Measurements from ENCODE around the gene SYK.
"Not testable (repeated sequence)": the region's sequence is repeated elsewhere in the genome, so short reads cannot be mapped to it uniquely, and the experiment has no call there.

SYK gene

DNA sequence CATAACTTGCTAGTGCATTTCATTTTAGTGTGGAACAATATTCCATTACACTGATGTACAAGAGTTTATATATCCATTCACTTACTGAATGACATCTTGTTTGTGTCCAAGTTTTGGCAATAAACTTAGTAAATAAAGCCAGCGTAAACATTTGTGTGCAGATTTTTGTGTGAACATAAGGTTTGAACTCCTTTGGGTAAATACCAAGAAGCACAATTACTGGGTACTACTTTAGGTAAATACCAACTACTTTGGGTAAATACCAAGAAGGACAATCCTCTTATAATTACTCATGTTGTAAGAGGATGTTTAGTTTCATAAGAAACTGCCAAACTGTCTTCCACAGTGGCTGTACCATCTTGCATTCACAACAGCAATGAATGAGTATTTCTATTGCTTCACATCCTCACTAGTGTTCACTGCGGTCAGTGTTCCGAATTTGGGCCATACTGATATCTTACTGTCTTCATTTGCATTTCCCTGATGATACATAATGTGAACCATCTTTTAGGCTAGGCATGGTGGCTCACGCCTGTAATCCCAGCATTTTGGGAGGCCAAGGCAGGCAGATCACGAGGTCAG, 2.3 kb upstream of the SYK start:
- no peak for DNase-seq

DNA sequence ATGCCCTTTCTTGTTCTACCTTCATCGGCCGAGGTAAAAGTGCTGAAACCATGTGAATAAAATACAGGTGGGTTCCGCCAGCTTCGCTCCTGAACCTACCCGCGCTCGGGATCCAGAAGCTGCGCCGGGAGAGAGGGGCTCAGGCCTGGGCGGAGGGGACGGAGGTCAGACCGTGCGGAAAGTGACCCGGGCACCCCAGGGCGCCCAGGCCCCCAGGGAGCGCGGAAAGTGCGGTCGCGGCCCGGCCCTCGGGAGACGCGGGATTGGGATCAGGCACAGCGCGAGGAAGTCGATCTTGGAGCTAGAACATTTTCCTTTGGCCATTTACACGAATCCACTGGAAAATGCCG, 329 bp downstream of the SYK start:
- no peak for DNase-seq

DNA sequence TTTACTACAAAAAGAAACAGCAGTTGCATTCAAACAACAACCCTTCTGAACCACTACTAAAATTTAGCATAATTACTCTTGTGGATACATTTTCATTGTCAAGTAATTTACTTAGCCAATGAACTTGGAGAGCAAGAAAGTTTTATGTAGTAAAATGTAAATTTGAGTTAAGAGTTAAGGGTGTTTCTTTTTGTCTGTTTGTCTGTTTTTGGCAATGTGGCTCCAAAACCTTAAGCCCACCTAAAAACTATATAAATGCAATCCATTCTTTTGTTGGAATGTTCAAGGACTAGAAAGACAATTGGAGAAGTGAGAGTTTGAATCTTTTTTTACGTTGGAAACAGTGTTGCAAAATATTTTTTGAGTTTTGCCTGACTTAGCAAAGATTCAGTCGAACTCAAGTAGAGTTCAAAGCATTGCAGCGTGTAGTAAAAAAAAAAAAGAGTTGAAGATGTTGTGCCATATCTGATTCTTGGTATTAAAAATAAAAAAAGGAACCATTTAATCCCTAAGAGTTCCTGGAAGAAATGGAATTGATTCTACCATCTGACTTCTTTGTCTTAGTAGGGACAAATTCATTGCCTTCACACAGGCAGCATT, 867 bp downstream of the SYK start:
- DNase-seq: peak; percentile 39

DNA sequence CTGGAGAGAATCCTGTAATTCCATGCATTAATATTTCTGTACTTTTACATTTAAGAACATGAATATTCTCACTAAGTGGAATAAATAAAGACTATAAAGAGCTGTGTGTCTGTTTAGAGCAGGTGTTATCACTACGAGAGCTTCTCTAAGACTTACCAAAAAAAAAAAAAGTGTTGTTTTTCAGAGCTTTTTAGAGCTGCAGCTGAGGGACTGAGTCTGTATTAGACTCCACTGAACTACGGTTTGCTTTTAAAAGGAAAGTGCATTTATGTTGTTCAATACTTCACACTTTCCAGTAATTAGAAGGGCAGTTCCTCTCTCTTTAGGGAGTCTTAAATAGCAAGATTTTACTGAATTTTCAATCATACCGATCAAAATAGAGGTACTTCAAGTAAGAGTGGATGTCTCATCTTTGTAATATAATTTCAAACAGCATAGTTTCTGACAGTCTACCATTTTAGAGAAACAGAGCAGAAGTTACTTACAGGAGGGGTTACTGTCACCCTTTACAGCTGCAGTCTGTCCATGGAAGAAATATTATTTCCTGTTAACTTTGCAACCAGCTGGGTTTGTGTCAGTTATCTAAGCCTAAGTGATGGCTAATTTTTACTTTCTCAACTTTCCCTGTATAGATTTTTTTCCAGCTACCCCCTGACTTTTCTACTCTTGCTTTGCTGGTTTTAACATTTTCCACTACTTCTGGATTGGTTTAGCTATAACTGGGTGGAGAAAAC, 2.4 kb downstream of the SYK start:
- DNase-seq: peak; percentile 38

DNA sequence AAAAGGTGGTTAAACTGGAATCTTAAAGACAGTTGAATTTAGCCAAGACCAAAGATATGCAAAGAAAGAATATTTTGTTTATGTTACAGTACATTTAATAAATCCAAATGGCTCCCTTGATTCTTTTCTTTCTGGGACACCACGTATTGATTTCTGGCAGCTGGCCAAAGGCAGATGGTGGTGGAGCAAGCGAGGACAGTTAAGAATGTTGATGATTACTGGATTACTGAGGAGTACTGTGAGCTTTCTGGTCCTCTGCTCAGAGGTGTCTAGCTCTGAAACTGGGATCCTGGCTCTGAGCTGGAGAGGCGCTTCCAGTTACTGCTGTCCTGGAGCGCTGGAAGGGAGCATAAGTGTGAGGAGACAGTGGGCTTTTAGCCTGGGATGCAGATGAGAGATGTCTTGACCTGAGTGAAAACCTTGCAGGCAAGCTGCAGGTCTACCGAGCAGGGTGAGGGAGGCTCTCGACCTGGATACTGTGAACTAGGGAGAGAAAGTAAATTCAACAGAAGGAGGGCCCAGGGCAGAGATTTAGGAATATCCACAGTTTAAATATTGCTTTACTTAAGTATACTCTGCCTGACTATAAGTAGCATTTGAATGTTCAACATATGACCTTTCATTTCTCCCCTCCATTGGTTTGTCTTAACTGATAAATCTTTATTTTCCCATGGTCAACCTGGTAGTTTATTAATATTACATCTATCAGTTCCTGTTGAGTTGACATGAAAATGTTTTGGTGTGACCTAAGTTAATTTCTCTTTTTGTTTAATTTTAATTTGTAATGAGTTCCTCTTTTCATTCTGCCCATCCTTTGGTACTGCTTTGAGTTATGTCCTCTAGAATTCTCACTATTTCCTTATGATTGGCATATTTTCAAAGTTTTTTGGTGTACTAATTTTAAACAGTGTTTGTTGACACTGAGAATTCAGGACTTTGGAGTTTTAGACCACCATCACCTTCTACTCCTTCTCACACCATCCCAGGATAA, 3.7 kb downstream of the SYK start:
- DNase-seq: peak; percentile 76

DNA sequence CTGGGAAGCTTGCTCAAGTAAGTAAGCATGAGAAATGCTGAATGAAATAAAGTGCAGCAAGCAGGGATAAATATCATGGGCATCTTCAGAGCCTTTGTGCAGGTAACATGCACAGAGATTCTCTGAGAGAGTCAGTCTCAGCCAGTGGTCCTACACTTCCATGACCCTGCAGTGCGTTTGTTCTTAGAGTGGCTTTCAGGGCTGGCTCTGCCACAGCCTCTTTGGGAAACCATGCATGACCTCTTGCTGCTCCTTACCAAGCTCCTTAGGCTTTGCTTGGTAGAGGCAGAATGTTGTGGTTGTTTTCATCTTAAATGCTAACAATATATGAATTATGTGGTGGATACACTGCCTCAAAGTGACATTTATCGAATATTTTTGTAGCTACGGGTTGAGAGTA, 5.4 kb downstream of the SYK start:
- DNase-seq: no peak

DNA sequence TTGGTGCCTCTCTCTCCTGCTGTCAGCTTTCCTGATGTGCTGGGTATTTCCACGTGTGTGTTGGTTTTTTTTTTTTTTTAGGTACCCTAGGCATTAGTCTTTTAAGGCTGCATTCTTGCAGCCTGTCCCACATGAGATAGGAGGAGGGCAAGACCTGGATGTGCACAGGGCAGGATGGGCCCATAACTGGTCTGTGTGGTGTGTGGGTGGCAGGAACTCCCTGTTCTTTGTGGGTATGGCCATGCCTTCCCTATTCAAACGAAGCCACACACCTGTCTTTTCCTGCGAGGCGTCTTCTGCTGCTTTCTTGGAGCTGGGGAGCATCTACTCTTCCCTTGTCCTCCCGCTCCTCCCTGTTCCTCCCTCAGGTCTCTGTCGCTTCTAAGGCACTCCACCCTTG, 6.8 kb downstream of the SYK start:
- DNase-seq: no peak

DNA sequence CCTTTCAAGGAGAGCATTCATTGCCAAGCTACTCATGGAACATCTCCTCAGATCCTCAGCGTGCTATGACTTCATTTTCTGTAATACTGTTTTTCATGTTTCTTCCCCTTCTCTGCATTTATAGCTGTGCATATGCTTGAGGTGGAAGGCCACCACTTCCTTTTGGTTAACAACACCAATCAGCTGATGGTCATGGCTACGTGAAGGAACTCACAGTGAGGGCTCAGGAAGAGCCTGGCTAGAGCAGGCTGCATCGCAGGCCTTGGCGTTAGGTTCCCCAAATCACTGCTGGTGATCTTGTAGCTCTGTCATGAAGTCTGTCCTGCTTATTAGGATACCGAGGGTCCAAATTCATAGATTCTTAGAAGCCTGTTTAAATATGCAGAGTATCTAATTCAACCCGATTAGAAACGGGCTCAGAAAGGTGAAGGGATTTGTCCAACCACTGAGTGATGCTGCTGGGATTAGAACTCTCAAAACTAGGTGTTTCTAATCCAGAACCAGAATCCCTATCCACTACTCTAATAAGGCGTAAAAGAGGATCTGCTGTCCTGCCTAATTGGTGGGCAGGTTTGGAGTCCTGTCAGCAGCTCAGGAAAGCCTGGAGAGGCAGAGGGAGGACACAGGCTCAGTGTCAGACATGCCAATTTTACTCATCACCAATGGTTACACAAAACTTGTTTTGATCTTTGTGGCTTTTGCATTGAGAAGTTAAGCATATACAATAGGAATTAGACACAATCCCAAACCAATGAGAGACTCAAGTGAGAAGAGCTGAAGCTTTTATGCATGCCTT, 7.5 kb downstream of the SYK start:
- DNase-seq: no peak

DNA sequence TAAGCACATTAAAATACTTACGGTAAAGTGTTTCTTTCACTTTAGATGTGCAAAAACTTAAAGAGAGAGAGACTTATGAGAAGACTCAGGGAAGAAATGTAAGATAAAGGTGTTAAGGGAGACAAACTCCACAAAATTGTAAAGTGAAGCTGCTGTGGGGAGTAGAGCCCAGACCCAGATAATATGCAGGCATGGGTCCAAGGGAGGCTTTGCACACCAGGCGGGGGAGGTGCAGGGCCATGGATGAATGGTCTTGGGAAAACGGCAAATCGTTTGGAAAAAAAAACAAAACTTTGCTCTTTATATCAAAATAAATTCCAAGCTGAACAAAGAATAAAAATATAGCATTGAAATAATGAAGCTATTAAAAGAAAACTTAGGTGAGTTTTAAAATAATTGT, 9.1 kb downstream of the SYK start:
- no peak for DNase-seq

DNA sequence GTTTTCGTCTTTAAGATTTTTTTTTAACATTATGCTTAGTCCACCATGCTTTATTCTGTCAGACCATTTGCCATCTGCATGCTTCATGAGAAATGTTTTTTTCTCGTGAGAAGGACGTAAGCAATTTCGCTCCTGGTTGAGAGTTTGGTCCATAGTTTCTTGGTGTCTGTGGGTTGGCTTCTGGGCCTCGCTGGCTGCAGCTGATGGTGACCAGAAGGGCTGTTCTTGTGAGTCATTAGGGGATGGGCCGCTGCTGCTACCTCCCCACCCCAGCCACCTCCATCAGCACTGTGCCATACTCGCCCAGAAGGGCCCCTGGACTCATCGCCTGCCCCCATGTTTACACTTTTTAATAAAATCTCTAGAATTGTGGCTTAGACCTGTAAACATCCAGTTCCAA, 11.4 kb downstream of the SYK start:
- no peak for DNase-seq

DNA sequence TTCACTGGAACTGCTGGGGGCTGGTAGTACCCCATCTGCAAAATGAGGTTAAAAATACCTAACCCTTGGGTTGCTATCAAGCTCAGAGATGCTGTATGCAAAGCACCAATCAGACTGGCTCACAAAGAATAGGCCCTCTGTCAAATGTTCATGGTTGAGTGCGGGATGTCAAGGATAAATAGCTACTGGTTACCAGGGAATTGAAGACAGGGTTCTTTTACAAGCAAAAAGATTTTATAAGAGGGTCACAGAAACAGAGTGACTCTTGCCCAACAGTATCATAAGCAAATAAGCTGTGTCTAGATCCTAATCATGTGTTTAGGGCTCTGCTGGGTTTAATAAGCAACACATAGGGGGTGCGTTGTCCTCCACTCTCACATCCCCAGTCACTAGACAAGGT, 11.9 kb downstream of the SYK start:
- DNase-seq: no peak

DNA sequence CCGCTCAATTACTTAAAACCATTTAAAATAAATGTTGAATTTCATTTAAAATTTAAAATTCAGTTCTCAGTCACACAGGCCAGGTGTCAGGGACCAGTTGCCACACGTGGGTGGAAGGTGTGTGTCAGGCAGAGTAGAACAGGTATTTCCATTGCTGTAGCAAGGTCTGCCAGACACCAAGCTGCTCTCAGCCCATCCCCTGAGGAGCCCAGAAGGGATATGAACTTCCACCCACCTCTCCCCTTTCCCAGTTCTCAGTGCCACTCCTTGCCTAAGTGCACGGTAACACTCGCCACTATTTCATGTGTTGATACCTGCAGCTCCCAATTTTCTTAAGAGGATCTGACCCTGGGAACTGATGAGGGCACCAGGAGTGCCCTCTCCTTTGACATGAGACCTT, 12.7 kb downstream of the SYK start:
- DNase-seq: no peak

DNA sequence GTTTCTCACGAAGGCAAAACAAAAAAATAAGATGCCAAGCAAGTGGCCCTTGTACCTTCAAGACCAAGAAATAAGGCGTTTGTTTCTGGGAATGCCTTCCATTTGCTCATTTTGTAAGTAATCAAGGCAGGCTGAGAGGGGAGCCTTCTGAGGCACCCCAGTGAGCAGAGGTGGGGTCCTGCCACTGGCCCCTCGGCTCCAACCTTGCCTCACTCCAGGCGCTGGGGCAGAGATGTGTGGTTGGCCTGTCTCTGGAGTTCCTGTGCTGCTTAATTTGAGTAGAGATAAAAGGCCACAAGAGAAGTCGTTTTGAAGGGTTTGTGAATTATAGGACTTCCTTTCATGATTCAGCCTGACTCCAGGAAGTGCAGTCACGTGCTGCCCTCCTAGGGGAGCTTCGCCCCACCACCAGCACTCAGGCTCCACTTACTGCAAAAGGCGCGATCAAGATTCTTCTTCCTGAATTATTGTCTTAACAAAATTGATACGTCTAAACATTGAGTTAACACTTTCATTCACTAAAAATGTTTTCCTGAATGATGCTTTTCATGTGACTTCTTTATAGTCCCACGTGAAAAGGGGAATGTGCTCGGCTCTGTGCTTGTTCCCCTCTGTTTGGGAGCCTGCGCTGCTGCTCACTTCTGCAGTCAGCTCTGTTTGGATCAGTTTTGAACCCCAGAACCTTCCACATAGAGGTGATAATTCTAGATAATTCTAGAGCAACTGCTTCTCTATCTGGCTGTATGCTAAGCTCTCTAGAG, 13.7 kb downstream of the SYK start:
- DNase-seq: no peak

DNA sequence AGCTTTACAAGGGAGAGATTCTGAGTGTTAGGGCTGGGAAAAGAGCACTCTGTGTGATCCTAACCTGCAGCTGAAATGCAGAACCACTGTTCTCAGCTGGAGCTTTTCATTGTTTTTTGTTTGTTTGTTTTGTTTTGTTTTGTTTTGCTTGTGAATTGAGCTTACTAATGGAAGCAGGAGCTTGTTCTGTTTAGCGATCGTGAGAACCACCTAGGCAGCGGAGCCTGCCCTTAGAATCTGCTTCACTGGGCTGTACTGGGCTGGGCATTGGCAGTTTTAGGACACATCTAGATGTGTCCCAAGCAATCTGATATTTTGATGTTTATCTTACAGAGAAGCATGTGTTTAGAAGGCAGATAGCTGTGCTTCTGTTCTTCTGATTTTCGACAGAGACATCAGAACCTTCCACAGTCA, 14.3 kb downstream of the SYK start:
- no peak for DNase-seq

DNA sequence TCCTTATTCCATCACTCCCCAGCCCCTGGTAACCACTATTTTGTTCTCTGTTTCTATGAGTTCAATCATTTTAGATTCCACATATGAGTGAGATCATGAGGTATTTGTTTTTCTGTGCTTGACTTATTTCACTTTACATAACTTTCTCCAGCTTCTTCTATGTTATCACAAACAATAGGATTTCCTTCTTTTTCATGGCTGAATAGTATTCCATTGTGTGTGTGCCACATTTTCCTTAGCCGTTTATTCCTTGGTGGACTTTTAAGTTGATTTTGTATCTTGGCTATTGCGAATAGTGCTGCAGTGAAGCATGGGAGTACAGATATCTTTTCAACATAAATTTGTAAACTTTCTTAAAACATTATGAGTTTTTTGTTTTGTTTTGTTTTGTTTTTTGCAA, 15.1 kb downstream of the SYK start:
- no peak for DNase-seq

DNA sequence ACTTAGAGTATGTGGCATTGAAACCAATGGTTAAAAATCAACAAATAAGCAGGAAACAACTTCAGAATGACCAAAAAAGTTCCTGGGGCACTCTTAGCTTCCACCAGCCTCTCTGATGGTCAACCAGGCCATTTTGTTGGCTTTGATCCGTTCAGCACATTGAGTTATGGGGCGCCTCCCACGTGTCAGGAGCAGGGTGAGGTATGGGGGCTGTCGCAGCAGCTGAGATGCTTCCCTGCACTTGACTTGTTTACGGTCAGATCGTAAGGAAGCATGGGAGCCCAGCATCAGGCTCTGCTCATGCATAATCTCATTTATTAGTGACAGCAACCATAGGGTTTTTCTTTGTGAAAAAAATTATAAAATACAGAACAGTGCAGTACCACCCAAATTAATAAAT, 16.7 kb downstream of the SYK start:
- no peak for DNase-seq

DNA sequence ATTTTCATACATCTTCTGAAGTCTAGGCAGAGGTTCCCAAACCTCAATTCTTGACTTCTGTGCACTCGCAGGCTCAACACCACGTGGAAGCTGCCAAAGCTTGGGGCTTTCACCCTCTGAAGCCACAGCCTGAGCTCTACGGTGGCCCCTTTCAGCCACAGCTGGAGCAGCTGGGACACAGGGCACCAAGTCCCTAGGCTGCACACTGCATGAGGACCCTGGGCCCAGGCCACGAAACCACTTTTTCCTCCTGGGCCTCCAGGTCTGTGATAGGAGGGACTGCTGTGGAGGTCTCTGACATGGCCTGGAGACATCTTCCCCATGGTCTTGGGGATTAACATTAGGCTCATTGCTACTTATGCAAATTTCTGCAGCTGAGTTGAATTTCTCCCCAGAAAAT, 18.8 kb downstream of the SYK start:
- not testable (repeated sequence) for DNase-seq

DNA sequence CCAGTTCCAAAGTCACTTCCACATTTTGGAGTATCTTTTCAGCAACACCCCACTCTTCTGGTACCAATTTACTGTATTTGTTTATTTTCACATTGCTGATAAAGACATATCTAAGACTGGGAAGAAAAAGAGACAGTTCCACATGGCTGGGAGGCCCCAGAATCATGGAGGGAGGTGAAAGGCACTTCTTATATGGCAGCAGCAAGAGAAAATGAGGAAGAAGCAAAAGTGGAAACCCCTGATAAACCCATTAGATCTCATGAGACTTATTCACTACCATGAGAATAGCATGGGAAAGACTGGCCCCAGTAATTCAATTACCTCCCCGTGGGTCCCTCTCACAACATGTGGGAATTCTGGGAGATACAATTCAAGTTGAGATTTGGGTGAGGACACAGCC, 19.6 kb downstream of the SYK start:
- not testable (repeated sequence) for DNase-seq

DNA sequence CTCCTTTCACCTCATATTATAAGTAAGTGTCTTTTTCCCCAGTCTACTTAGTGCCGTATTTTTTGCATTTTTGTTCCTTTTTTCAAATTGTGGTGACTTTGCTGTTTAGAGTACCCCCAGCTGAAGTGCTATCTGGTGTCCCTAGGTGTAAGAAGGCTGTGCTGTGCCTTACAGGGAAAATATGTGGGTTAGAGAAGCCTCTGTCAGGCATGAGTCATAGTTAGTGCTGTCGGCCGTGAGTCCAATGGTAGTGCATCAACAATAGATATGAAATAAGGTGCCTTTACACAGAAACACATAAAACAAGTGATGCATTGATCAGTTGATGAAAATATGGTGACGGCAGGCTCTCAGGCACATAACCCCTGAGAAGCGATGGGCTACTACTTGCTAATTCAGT, 20.1 kb downstream of the SYK start:
- DNase-seq: no peak

DNA sequence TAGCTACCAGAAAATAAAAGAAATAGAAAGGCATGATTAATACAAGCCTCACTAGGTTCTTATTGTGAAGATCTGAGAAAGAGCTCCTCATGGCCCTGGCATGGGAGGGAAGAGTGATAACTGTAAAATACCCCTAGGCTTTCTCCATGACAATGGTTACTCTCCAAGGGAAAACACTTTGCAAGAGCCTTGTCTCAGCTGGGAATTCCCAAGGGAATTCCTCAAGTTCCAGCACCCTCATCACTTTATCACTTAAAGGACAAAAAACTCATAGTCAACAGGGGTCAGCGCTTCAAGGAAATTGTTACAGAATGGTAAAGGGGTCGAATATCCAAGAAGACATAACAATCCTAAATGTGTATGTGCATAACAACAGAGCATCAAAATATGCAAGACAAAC, 21.2 kb downstream of the SYK start:
- no peak for DNase-seq

DNA sequence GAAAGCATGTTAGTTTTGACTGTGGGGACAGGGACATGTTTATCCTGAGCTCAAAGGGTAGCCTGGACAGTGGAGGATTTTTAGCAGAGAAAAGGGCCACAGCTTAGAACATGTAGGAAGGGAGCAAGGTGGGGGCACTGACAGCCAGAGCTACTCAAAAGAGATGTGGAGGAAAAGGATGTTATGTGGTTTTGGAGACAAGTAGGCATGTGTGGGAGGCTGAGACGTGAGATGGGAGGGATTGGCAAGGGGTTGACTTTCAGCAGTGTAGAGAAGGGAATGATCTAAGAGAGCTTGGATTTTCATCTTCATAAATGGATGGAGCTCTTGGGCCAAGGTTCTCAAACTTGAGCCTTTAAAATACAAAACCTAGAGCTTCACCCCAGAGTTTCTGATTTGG, 24.0 kb downstream of the SYK start:
- DNase-seq: no peak

Data from RPMI8226 (cell line).